ENCODE data around the gene UNC5B.

UNC5B gene

DNA sequence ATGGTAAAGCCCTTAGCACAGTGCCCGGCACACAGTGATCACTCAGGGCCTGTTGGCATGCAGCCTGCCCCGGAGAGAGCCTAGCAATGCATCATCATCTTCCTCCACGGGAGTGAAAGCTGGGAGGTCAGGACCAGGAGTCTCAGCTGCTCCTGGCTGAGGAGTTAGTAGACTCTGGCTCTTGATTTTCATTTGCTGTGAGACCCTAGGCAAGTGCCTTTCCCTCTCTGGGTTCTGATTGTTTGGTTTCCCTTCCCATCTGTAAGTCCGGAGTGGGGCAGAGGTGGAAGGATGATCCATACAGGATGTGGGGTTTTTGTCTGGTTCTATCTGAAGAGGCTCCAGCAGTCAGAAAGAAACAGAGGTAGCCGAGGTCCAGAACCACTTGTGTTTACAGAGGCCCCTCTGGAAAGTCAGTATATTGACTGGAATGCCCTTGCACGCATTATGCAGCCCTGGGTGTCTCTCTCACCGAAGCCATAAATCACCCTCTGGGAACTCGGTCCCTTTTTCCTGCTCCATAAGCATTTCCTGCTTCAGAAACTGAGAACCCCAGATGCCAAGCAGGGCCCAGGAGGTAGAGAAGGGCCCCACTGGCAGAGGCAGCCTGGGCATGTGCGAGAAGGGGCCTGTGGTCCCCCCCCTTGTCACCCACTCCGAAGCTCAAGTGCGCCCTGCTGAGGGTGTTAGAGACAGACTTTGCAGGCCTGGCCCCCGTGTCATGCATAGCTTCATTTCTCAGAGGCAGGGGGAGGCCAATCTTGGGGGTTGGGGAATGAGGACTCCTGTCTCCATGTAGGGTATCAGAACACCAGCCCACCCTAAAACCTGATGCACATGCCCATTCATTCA is 8.5 kb downstream of the UNC5B start:
- H3K4me3 ChIP-seq (ENCODE audit: low read depth, low read length), result no peak overlapping the region
- no peak for TF ChIP-seq CTCF (IDR thresholded peaks at IDR 0.05; ENCODE audit: low read depth, low read length, missing control alignments)
- in situ Hi-C loops (cut with HindIII; ENCODE audit: low sequenced_read_pairs), result no loop called here
- no peak for DNase-seq (ENCODE audit: low read depth)

DNA sequence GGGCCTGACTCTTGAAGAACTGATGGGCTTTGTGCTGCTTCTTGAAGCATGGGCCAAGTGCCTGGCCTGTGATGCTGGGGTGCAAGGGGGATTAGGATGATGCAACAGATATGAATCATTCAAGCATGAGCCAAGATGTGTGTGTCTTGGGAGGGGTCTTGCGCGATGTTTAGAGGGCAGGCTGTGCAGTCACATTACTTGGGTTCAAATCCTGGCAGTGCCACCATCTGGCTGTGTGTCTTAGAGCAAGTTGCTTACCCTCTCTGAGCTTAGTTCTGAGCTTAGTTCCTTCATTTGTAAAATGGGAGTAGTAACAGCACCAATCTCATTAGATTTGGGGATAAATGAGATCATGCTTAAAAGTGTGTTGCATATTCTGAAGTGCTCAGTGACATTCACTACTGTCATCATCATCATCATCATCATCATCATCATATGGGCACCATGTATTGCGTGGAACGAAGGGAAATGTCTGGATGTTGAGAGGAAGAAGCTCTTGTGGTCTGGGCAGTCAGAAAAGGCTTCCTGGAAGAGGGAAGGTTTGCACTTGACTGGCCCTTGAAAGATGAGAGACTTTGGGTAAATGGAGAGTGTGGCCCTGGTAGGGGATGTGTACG is 9.3 kb downstream of the UNC5B start:
- in situ Hi-C loops (cut with HindIII; ENCODE audit: low sequenced_read_pairs), result no loop called here
- no peak for TF ChIP-seq CTCF (IDR thresholded peaks at IDR 0.05; ENCODE audit: low read depth, low read length, missing control alignments)
- no peak for DNase-seq (ENCODE audit: low read depth)
- H3K4me3 ChIP-seq (ENCODE audit: low read depth, low read length), result no peak overlapping the region

- in situ Hi-C loops (cut with HindIII; ENCODE audit: low sequenced_read_pairs), result no loop called here
- no peak for TF ChIP-seq CTCF (IDR thresholded peaks at IDR 0.05; ENCODE audit: low read depth, low read length, missing control alignments)
- no peak for DNase-seq (ENCODE audit: low read depth)
- H3K4me3 ChIP-seq (ENCODE audit: low read depth, low read length), result no peak overlapping the region
These were observed 10.4 kb downstream of the UNC5B start for GRCh38 chr10:71222601-71223346.

DNA sequence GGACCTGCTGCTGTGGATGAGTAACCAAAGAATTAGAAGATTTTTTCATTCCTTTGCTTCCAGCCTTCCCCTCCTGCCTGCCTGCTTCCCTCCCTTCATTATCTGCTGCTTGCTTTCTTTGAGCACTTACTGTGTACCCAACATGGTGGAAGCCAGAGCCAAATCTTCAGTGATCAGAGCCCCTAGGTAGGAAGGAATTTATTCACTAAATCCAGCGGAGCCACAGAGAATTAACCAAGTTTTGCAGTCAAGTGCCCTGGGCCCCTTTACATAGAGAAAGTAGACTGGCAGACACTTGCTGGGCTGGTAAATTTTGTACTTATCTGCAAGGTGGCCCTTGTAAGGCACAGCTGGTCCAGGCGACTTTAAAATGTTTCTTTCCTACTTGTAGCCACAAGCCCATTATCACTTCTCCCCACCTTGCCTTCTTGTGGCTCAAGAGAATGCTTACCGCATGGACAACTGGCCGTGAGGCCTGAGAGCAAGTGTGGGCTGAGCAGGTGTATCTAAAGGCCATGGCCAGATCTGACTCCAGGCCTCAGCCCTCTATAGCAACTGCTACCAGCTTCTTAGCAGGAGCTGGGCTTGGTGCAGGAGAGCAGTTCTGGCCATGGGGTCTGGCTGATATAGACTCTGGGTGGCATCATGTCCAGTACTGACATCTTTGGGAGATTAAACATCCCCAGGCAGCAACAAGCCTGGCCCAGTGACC is 11.1 kb downstream of the UNC5B start:
- TF ChIP-seq CTCF (IDR thresholded peaks at IDR 0.05; ENCODE audit: low read depth, low read length, missing control alignments), result no peak
- in situ Hi-C loops (cut with HindIII; ENCODE audit: low sequenced_read_pairs), result no loop called here
- DNase-seq (ENCODE audit: low read depth), result no peak
- no peak overlapping the region for H3K4me3 ChIP-seq (ENCODE audit: low read depth, low read length)

- no peak for DNase-seq (ENCODE audit: low read depth)
- no peak overlapping the region for H3K4me3 ChIP-seq (ENCODE audit: low read depth, low read length)
- in situ Hi-C loops (cut with HindIII; ENCODE audit: low sequenced_read_pairs), result no loop called here
- no peak for TF ChIP-seq CTCF (IDR thresholded peaks at IDR 0.05; ENCODE audit: low read depth, low read length, missing control alignments)
These were observed 13.1 kb downstream of the UNC5B start for GRCh38 chr10:71225291-71226058.
